BE2C (cell line): ENCODE data around the gene CD40.

Experiments used
- DNase-seq: peaks from one replicate; pipeline ENCODE4 v3.0.0-alpha.2; 2020
- H3K27me3 ChIP-seq: fragments of 250-450 bp; sonication (Bioruptor Pico); 2 replicates; pipeline ENCODE4 v1.5.1; 2020; ENCODE audit warnings: mild to moderate bottlenecking
- H3K36me3 ChIP-seq: fragments of 250-450 bp; sonication (Bioruptor Pico); 2 replicates; pipeline ENCODE4 v1.5.1; 2020; ENCODE audit warnings: mild to moderate bottlenecking
- H3K4me1 ChIP-seq: fragments of 250-450 bp; sonication (Bioruptor Pico); 2 replicates; pipeline ENCODE4 v1.5.1; 2020
- H3K4me3 ChIP-seq: 2 replicates; pipeline ENCODE4 v1.5.1; 2011; ENCODE audit warnings: low read depth, low read length
- H3K9me3 ChIP-seq: fragments of 250-450 bp; sonication (Bioruptor Pico); 2 replicates; pipeline ENCODE4 v1.5.1; 2020
- CTCF ChIP-seq: IDR thresholded peaks from 2 replicates; pipeline ENCODE4 v1.5.1; 2012; ENCODE audit warnings: mild to moderate bottlenecking, low read depth, low read length

The CD40 gene

GRCh38 chr20:46111028-46111835, 6.9 kb upstream of the CD40 start:
- Histone ChIP-seq H3K9me3 (no peaks in the 10 kb centered on the region), H3K27me3 (0 out of 2 replicates have a peak, but pooled peaks cover 4% of the 10 kb centered on the region), H3K4me3 (no peak overlapping the region), H3K4me1 (peaks cover 3% of the 10 kb centered on the region), H3K36me3 (no peaks in the 10 kb centered on the region)
- TF ChIP-seq CTCF: no peak
- no peak for DNase-seq

GRCh38 chr20:46111836-46112212, 6.3 kb upstream of the CD40 start:
- no peak for TF ChIP-seq CTCF
- no peaks in the 10 kb centered on the region for H3K9me3 ChIP-seq
- peaks cover 3% of the 10 kb centered on the region for H3K4me1 ChIP-seq
- no peaks in the 10 kb centered on the region for H3K36me3 ChIP-seq
- 0 out of 2 replicates have a peak, but pooled peaks cover 4% of the 10 kb centered on the region for H3K27me3 ChIP-seq
- no peak for DNase-seq
- H3K4me3 ChIP-seq: no peak overlapping the region

GRCh38 chr20:46112430-46113112, 5.5 kb upstream of the CD40 start:
- Histone ChIP-seq H3K36me3 (no peaks in the 10 kb centered on the region), H3K27me3 (0 out of 2 replicates have a peak, but pooled peaks cover 4% of the 10 kb centered on the region)

GRCh38 chr20:46113113-46113470, 5.0 kb upstream of the CD40 start:
- Histone ChIP-seq H3K4me3 (no peak overlapping the region), H3K4me1 (peaks cover 7% of the 10 kb centered on the region)

More at GRCh38 chr20:46112430-46113112, 5.5 kb upstream of the CD40 start:
- no peak for DNase-seq
- H3K4me3 ChIP-seq: no peak overlapping the region
- peaks cover 3% of the 10 kb centered on the region for H3K4me1 ChIP-seq
- H3K9me3 ChIP-seq: no peaks in the 10 kb centered on the region
- TF ChIP-seq CTCF: no peak

GRCh38 chr20:46114449-46114848, 3.7 kb upstream of the CD40 start:
- H3K27me3 ChIP-seq: 0 out of 2 replicates have a peak, but pooled peaks cover 4% of the 10 kb centered on the region
- no peak for DNase-seq
- no peak for TF ChIP-seq CTCF
- peaks cover 8% of the 10 kb centered on the region for H3K4me1 ChIP-seq
- H3K4me3 ChIP-seq: no peak overlapping the region
- no peaks in the 10 kb centered on the region for H3K36me3 ChIP-seq
- no peaks in the 10 kb centered on the region for H3K9me3 ChIP-seq

More at GRCh38 chr20:46113113-46113470, 5.0 kb upstream of the CD40 start:
- Histone ChIP-seq H3K36me3 (no peaks in the 10 kb centered on the region), H3K27me3 (0 out of 2 replicates have a peak, but pooled peaks cover 4% of the 10 kb centered on the region), H3K9me3 (no peaks in the 10 kb centered on the region)
- no peak for DNase-seq
- no peak for TF ChIP-seq CTCF
